NB4 (cell line): Measurements from ENCODE around the gene PRPH.

ENCODE experiments used
- MYC ChIP-seq: IDR thresholded peaks from 2 replicates; pipeline ENCODE4 v1.6.1; 2011; ENCODE audit warnings: low read depth, low read length
- TF ChIP-seq, protein P1 (sequence below): IDR thresholded peaks from one replicate; pipeline ENCODE4 v1.5.1; 2012; ENCODE audit warnings: low read depth, low read length

GRCh38 chr12:49296836-49297694 is 2.1 kb downstream of the PRPH start:
- TF ChIP-seq, protein P1, sequence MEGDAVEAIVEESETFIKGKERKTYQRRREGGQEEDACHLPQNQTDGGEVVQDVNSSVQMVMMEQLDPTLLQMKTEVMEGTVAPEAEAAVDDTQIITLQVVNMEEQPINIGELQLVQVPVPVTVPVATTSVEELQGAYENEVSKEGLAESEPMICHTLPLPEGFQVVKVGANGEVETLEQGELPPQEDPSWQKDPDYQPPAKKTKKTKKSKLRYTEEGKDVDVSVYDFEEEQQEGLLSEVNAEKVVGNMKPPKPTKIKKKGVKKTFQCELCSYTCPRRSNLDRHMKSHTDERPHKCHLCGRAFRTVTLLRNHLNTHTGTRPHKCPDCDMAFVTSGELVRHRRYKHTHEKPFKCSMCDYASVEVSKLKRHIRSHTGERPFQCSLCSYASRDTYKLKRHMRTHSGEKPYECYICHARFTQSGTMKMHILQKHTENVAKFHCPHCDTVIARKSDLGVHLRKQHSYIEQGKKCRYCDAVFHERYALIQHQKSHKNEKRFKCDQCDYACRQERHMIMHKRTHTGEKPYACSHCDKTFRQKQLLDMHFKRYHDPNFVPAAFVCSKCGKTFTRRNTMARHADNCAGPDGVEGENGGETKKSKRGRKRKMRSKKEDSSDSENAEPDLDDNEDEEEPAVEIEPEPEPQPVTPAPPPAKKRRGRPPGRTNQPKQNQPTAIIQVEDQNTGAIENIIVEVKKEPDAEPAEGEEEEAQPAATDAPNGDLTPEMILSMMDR = no peak
- no peak for TF ChIP-seq MYC
